NCI-H146 treated with DMSO at 0.1 percent for 48 hours (cell line): ENCODE measurements around the gene PRMT7.

ENCODE experiments used
- DNase-seq: peaks from one replicate; lab custom pipeline; 2025; ENCODE audit not compliant: unreplicated experiment; lab: John Stamatoyannopoulos, UW

PRMT7 gene

GRCh38 chr16:68300734-68301459 is 9.9 kb upstream of the PRMT7 start:
- DNase-seq, result no peak

- no peak for DNase-seq
These were observed 4.2 kb upstream of the PRMT7 start for GRCh38 chr16:68306633-68307032.

- DNase-seq, result no peak
These were observed 1.0 kb upstream of the PRMT7 start for GRCh38 chr16:68309799-68310198.

GRCh38 chr16:68310437-68310773 is 414 bp upstream of the PRMT7 start:
- no peak for DNase-seq

- no peak for DNase-seq
These were observed 2.3 kb downstream of the PRMT7 start for GRCh38 chr16:68313116-68313515.

- DNase-seq, result no peak
These were observed 8.5 kb downstream of the PRMT7 start for GRCh38 chr16:68319185-68319908.

- DNase-seq, result no peak
These were observed 13.5 kb downstream of the PRMT7 start for GRCh38 chr16:68324336-68324735.

GRCh38 chr16:68324780-68325357 is 14.1 kb downstream of the PRMT7 start:
- DNase-seq, result no peak

GRCh38 chr16:68328151-68328859 is 17.5 kb downstream of the PRMT7 start:
- DNase-seq, result peak; percentile 48

GRCh38 chr16:68328860-68329390 is 18.1 kb downstream of the PRMT7 start:
- DNase-seq, result no peak

- no peak for DNase-seq
These were observed 21.1 kb downstream of the PRMT7 start for GRCh38 chr16:68331879-68332410.

- no peak for DNase-seq
These were observed 21.7 kb downstream of the PRMT7 start for GRCh38 chr16:68332411-68333121.

- no peak for DNase-seq
These were observed 24.4 kb downstream of the PRMT7 start for GRCh38 chr16:68335175-68335574.

- DNase-seq, result no peak
These were observed 27.7 kb downstream of the PRMT7 start for GRCh38 chr16:68338326-68339119.

GRCh38 chr16:68339214-68339613 is 28.4 kb downstream of the PRMT7 start:
- DNase-seq, result no peak

GRCh38 chr16:68342620-68343019 is 31.8 kb downstream of the PRMT7 start:
- DNase-seq, result no peak

GRCh38 chr16:68343137-68343536 is 32.3 kb downstream of the PRMT7 start:
- no peak for DNase-seq

GRCh38 chr16:68344252-68344651 is 33.4 kb downstream of the PRMT7 start:
- DNase-seq, result no peak

GRCh38 chr16:68345351-68345810 is 34.6 kb downstream of the PRMT7 start:
- no peak for DNase-seq
